IMR-90 (cell line): ENCODE data around the gene S100A2.

ENCODE experiments used
- BHLHE40 ChIP-seq: fragments of 150-350 bp; IDR thresholded peaks from 2 replicates; pipeline ENCODE4 v1.6.1; 2016; ENCODE audit warnings: mild to moderate bottlenecking, low read depth, low read length
- CEBPB ChIP-seq: IDR thresholded peaks from 2 replicates; pipeline ENCODE4 v1.6.1; 2012; ENCODE audit warnings: low read depth, low read length, improper control_type of control experiment
- CHD1 ChIP-seq: IDR thresholded peaks from 2 replicates; pipeline ENCODE4 v1.6.1; 2012; ENCODE audit warnings: low read depth, low read length, improper control_type of control experiment
- CTCF ChIP-seq: conservative IDR thresholded peaks from 2 replicates; pipeline ENCODE4 v1.5.1; 2012; ENCODE audit warnings: mild to moderate bottlenecking, low read depth, low read length, improper control_type of control experiment
- MAFK ChIP-seq: IDR thresholded peaks from 2 replicates; pipeline ENCODE4 v1.6.1; 2012; ENCODE audit warnings: low read depth, low read length, improper control_type of control experiment
- MAZ ChIP-seq: IDR thresholded peaks from 2 replicates; pipeline ENCODE4 v1.6.1; 2012; ENCODE audit warnings: low read depth, mild to moderate bottlenecking, low read length, improper control_type of control experiment, moderate library complexity, borderline replicate concordance
- MXI1 ChIP-seq: IDR thresholded peaks from 2 replicates; pipeline ENCODE4 v1.6.1; 2012; ENCODE audit warnings: low read depth, mild to moderate bottlenecking, low read length, moderate library complexity, borderline replicate concordance
- POLR2A ChIP-seq: IDR thresholded peaks from 2 replicates; pipeline ENCODE4 v1.6.1; 2012; ENCODE audit warnings: mild to moderate bottlenecking, low read depth, low read length
- RAD21 ChIP-seq: IDR thresholded peaks from 2 replicates; pipeline ENCODE4 v1.6.1; 2012; ENCODE audit warnings: low read length, improper control_type of control experiment
- TF ChIP-seq, protein P1 (sequence below): fragments of 150-350 bp; IDR thresholded peaks from 2 replicates; pipeline ENCODE4 v1.6.1; 2017; ENCODE audit warnings: mild to moderate bottlenecking, antibody characterized with exemption, low read length, low read depth

- TF ChIP-seq CTCF, result no peak
- no peak for TF ChIP-seq CEBPB
- no peak for TF ChIP-seq MAZ
- no peak for TF ChIP-seq POLR2A
- no peak for TF ChIP-seq MAFK
- TF ChIP-seq, protein P1, sequence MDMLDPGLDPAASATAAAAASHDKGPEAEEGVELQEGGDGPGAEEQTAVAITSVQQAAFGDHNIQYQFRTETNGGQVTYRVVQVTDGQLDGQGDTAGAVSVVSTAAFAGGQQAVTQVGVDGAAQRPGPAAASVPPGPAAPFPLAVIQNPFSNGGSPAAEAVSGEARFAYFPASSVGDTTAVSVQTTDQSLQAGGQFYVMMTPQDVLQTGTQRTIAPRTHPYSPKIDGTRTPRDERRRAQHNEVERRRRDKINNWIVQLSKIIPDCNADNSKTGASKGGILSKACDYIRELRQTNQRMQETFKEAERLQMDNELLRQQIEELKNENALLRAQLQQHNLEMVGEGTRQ, result no peak
- no peak for TF ChIP-seq MXI1
- no peak for TF ChIP-seq RAD21
- TF ChIP-seq CHD1, result no peak
- TF ChIP-seq BHLHE40, result no peak
These were observed 32.9 kb upstream of the S100A2 start for GRCh38 chr1:153598309-153599172.
